HG03159 (cell line): ENCODE data around the gene PLP1.
A peak's percentile ranks its signal among the peaks of the same experiment; 100 is the strongest.
"Not testable (repeated sequence)": the region's sequence is repeated elsewhere in the genome, so short reads cannot be mapped to it uniquely, and the experiment has no call there.

Experiments
- ATAC-seq: cut with Tn5 transposase; IDR thresholded peaks from one replicate; pipeline ENCODE4 v1.9.1; 2021; ENCODE audit warnings: mild to moderate bottlenecking, moderate library complexity; ENCODE audit not compliant: unreplicated experiment

PLP1 gene

DNA sequence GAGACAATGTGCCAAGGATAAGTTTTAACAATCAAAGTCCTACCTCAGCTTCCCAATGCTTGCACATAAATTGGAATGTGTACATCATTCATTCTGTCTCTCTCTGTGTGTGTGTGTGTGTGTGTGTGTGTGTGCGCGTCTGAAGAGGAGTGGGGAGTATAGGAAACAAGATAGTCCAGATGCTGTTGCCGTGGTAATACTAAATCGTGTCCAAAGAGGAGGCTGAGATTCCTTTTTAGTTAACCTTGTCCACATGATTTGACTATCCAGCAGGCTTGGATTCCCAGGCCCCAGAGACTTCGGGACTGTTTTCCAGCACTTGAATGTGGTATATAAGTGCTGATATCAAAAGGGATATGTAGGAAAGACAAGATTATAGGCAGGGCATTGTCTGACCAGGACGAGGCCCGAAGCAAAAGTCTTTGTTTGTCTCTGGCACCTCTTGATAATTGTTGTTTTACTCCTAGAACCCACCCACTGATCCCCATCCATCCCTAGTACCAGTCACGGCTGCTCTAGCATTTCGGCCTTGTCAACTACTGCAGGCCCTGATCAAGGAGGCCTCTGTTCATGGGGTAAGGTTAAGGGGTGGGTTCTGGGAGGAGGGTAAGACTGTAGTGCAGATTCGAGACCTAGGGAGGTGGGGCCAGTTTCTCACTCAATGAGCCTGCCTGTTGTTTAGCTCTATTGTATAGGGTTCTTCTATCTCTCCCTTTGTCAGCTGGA is 3.9 kb downstream of the PLP1 start:
- no peak for ATAC-seq

DNA sequence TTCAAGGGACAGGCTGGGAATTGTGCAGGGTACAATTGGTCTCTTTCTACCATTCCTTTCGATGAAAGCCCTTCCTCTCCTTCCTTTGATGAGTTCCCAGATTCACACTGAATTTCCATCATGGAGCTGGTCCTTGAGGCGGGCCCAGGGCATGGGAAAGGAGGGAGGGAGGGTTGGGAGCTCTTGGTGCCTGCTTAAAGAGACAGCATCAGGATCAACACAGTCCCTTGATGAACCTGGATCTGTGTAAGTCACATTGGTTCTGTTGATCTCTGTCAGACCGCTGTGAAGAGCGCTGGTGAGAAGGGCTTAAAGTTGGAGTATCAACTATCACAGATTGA is 4.4 kb downstream of the PLP1 start:
- no peak for ATAC-seq

DNA sequence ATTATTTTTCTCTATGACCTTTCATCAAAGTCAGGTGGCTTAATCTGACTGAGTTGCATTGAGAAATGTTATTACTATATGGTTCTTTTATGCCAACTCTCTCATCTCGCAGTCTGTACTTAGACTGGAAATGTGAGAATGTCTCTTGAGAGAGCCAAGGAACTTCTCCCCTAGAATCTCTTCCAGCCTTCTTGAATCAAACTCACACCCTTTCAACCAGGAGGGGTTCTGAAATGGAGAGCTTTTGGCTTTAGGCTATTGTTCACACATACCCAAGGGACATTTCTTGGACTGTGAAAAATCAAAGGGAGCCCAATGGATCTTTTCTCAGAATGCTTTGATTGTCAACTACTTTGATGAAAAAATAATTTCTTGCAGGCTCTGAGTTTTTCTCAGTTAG is 5.1 kb downstream of the PLP1 start:
- ATAC-seq, result no peak

DNA sequence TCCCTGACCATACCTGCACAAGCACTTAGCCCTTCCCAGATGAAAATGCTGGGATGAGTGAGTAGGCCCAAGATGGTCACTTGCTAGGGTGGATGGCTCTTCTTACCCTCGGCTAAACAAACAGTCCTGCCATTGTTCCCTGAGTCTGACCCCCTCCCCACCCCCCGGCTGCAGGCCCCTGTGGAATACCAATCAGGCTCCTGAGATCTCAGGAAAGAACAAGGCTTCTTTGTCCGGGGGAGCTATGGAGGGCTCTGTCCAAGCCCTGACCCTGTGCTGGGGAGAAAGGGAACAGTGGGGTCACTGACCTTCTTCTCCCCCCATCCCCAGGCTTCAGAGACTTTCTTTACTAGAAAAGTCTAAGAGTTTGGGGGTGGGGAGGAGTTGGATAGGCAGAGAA is 6.0 kb downstream of the PLP1 start:
- no peak for ATAC-seq

DNA sequence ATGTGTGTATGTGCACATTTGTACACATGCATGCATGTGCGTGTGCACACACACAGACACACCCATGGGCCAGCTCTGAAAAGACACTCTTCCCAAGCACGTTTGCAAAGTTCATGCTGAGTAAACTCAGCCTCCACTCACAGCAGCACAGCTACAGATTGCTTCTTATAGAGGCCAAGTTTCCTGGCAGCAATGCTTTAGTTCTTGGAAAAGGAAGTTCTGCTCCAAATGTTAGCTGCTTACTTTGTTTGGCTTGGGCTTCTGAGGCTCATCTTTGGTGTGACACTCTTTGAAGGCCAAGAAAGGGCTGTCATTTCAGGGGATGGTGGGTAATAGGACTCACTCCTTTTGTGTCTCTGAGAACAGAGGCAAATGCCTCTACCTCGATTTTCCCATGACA is 6.6 kb downstream of the PLP1 start:
- ATAC-seq, result no peak

DNA sequence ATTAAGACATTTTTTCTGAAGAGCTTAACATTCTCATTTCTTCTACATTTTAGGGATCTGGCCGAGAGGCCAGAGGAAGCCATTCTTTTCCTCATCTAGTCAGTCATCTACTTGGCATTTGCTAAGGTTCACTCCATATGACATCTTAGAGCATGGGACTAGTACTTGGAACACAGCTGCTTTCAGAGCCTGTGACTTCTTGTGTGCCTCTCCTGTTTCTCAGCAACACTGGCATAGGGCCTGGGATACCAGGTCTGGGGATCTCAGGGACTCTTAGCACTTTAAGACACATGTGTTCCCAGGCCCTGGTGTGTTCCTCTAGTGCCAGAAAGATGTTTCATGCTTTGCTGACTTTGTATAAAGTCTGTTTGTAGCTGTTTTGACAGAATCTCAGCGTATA is 7.3 kb downstream of the PLP1 start:
- no peak for ATAC-seq

DNA sequence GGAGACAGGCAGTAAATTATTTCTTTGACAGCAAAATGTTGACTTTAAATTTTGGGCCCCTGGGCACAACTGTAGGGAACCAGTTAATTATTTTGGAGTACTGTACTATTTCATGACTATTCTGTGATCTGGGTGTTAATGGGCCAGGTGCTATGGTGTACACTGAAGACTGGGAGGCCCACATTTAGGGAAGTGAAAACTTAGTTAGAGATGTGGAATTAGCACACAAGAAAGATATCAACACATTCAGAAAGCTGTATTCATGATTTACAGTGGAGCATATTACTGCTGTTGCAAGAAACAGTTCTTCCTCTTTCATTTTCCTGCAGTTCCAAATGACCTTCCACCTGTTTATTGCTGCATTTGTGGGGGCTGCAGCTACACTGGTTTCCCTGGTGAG is 12.4 kb downstream of the PLP1 start:
- ATAC-seq, result peak; percentile 95

DNA sequence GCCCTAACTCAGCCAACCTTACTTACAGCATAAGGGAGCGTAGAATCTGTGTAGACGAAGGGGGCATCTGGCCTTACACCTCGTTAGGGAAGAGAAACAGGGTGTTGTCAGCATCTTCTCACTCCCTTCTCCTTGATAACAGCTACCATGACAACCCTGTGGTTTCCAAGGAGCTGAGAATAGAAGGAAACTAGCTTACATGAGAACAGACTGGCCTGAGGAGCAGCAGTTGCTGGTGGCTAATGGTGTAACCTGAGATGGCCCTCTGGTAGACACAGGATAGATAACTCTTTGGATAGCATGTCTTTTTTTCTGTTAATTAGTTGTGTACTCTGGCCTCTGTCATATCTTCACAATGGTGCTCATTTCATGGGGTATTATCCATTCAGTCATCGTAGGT is 14.6 kb downstream of the PLP1 start:
- no peak for ATAC-seq

DNA sequence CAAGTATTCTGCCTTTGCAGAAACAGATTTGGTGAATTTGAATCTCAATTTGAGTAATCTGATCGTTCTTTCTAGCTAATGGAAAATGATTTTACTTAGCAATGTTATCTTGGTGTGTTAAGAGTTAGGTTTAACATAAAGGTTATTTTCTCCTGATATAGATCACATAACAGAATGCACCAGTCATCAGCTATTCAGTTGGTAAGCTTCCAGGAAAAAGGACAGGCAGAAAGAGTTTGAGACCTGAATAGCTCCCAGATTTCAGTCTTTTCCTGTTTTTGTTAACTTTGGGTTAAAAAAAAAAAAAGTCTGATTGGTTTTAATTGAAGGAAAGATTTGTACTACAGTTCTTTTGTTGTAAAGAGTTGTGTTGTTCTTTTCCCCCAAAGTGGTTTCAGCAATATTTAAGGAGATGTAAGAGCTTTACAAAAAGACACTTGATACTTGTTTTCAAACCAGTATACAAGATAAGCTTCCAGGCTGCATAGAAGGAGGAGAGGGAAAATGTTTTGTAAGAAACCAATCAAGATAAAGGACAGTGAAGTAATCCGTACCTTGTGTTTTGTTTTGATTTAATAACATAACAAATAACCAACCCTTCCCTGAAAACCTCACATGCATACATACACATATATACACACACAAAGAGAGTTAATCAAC is 15.3 kb downstream of the PLP1 start:
- ATAC-seq, result no peak

DNA sequence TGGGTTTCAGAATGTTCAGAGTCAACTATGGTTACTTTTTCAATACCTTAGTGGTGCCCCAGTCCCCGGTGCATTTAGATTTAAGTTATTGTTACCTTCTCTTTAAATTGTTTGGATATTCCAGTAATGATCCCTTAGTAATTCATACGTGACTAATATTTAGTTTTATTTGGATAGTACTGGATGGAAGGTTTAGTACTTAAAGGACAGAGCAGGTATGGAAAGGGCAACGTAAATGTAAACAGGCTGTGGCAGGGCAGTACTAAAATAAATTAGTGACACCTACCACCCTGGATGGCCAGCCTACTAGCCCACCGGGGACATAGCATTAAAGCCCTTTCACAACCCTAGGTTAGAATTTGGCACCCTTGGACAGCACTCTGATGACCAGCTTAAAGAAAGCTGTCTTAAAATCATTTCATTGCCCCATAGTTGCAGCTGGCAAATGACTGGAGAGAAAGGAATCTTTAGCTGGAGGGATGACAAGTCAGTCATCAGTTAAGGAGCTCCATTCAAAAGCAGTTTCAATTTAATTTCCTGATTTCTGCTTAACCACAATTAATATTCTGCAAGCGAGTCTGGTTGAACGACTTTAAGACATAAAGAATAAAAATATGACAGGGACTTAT is 16.4 kb downstream of the PLP1 start:
- ATAC-seq, result no peak

DNA sequence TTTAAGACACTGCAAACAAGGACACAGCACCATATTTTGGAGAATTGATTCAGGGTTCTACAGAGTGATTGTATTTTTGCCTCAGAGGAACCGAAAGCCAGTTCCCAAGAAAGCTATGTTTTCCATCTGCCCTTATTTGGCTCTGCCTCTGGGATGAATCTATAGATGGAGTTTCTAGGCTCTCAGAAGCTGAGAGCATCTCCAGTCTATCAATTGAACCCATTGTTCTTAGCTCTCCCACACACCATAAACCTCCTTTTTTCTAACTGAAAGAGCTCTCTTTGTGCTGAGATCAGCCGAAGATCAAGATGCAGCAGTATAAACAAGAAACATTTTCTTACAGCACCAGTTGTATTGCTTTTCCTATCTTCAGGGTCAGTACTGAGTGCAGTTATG is 16.9 kb downstream of the PLP1 start:
- ATAC-seq, result no peak

DNA sequence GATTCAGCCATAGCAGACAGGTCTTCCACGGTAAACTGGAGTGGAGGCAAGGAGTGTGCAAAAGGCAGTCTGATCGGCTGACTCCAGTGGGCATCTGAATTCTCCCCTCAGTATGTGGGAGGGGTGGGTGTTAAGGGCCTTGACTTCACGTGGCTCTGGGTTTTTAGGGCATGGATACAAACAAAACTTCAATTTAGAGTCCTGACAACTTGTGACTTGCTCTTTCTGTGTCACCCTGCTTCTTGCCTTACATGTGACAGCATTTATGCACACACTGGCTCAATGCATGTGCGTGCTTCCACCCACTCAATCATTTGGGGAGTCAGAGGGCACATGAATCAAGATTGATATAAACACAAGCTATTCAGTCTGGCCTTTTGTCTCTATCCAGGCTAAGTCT is 17.5 kb downstream of the PLP1 start:
- ATAC-seq, result no peak

DNA sequence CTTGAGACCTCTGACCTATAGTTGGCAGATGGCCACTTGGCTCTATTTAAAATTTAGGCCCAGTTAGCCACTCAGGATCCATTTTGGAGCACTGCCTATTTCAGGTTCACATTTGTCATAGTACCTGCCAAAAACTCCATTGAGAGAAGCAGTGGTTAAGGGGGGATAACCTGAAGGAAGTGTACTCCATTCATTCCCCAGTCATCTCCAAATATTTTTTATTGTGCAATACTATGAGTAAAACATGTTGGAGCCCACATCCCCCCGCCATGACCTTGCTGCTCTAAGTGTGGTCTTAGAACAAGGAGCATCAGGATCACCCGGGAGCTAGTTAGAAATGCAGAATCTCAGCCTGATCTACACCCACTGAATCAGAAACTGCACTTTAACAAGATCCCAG is 21.1 kb downstream of the PLP1 start:
- ATAC-seq, result no peak

DNA sequence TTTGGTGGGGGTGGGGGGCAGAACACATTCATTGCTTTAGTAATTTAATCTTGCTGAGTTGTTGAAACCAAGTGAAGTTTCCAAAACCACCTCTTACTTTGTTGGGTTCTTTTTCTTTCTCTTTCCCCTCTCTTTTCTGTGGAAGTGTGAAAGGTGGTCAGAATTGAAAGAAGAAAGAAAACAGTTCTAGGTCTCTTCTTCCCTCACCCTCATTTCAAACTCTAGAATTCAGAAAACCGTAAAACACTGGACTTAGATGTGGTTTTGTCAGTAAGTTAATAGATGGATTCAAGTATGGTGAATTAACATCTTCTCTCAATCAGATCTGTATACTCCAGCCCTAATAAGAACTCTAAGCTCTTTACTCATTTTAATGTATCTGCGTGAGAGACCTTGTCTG is 23.7 kb downstream of the PLP1 start:
- ATAC-seq, result no peak

DNA sequence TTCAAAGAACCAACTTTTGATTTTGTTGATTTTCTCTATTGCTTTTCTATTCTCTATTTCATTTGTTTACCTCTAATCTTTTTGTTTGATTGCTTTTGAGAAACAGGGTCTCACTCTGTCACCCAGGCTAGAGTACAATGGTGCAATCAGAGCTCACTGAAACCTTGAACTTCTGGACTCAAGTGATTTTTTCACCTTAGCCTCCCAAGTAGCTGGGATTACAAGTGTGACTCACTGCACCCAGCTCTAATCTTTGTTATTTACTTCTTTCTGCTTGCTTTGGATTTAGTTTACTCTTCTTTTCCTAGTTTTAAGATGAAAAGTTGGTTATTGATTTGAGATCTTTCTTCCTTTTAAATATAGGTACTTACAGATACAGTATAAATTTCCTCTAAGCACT is 29.2 kb downstream of the PLP1 start:
- ATAC-seq, result no peak

DNA sequence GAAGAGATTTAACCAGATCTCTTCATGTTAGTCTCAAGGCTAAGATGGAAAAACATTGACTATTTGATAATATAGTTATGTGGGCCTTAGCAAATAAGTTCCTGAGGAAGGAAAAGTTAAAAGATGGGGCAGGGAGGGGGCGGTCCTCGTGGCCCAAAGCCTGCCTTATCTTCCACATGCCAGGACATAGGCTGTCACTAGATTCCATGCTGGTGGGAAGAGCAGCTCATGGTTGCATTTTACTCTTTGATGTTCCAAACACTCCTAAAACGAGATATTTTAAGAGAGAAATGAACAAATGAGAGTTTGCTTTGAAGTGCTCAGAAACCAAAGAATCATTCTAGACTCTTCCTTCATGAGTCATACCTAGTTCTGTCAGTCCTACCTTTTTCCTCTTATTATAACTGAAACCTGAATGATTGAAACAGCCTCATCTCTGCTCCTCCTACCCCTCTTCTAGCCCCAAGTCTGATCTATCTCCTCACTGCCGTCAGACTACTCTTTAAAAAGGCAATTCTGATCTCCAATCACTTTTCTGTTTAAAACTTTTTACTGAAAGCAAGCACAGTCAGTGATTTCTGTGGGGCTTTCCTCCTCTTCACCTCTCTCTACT is 30.3 kb downstream of the PLP1 start:
- no peak for ATAC-seq

DNA sequence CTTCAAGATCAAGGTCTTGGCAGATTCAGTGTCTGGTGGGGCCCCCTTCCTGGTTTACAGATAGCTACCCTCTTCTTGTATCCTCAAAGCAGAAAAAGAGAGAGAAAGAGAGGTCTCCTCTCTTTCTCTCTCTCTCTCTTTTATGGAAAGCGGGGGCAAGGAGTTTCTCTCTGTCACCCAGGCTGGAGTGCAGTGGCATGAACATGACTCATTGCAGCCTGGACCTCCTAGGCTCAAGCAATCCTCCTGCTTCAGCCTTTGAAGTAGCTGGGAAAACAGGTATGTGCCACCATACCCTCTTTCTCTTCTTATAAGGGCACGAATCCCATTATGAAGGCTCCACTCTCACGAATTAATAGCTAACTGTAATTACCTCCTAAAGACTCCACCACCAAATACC is 35.2 kb downstream of the PLP1 start:
- ATAC-seq, result no peak

DNA sequence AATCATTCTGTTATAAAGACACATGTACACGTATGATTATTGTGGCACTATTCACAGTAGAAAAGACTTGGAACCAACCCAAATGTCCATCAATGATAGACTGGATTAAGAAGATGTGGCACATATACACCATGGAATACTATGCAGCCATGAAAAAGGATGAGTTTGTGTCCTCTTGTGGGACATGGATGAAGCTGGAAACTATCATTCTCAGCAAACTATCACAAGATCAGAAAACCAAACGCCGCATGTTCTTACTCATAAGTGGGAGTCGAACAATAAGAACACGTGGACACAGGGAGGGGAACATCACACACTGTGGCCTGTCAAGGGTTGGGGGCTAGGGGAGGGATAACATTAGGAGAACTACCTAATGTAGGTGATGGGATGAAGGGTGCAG is 40.5 kb downstream of the PLP1 start:
- not testable (repeated sequence) for ATAC-seq

DNA sequence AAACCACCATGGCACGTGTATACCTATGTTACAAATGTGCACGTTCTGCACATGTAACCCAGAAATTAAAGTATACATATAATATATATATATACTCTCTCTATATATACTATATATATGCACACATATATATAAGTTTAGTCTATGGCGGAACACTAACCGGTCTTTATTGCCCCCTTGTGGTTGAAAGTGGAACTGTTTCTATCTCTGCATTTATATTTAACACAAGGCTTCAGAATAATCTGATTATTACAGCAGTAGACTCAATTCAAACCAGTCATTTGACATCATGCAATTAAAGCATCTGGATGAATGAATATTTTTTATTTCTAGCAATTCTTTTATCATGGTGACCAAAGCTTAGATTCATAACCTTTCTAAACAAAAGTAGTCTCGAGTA is 40.9 kb downstream of the PLP1 start:
- no peak for ATAC-seq

DNA sequence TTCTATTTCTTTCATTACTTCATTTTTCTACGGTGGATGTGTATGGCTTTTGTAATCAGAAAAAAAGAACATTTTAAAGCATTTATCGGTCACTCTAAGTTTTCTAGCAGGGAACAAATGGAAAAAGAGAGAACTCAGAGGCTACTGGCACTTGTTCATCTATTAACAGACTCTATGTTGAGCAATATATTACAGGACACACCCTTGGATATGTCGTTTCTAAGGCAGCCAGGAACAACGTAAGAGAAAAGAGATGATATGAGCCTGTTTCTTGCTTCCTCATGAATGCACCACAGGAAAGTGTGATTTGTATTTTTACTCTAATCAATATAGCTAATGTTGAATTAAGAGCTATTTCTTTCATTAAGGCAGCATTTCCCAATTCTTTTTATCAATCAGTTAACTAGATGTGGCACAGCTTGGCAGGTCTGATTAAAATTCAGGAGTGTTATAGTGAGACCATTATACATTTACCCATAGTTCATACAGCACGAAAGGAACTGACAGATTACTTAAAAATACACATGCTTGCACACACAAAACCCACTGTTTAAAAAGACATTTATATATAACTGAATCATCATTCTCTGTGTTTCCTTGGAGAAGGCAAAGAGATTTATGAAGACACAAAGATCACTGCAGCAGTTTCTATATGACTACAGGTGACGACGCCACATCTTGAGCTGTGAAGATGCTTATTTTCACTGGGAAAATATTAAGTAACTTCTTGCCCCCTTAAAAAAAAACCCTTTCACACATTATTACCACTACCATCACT is 42.4 kb downstream of the PLP1 start:
- ATAC-seq, result no peak

DNA sequence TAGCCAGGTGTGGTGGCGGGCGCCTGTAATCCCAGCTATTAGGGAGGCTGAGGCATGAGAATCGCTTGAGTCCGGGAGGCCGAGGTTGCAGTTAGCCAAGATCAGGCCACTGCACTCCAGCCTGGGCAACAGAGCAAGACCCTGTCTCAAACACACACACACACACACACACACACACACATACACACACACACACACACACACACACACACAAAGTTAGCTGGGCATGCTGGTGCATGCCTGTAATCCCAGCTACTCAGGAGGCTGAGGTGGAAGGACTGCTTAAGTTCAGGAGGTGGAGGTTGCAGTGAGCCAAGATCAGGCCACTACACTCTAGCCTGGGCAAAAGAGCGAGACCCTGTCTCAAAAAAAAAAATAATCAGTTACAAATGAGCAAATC is 44.2 kb downstream of the PLP1 start:
- not testable (repeated sequence) for ATAC-seq
